Activated naive CD8-positive, alpha-beta T cell treated with anti-CD3 and anti-CD28 coated beads for 36 hours (primary cell): ENCODE data around the gene SCYGR7. TPM values are rescaled to one million over a fixed set of nuclear protein-coding genes. Genes with fewer than 3 reads are reported as not detected.
A peak's percentile ranks its signal among the peaks of the same experiment; 100 is the strongest.

Source experiments
- DNase-seq: peaks from one replicate; pipeline ENCODE4 v3.0.0; 2021
- H3K27ac Mint-ChIP-seq: one replicate; pipeline ENCODE4 v1.8.0; 2022; ENCODE audit warnings: mild to moderate bottlenecking, moderate library complexity, mixed read lengths
- H3K27me3 Mint-ChIP-seq: one replicate; pipeline ENCODE4 v1.8.0; 2022; ENCODE audit warnings: mild to moderate bottlenecking, mixed read lengths
- H3K36me3 Mint-ChIP-seq: one replicate; pipeline ENCODE4 v1.8.0; 2021; ENCODE audit warnings: mild to moderate bottlenecking, mixed read lengths
- H3K4me1 Mint-ChIP-seq: one replicate; pipeline ENCODE4 v1.8.0; 2021; ENCODE audit warnings: mixed read lengths
- H3K4me3 Mint-ChIP-seq: one replicate; pipeline ENCODE4 v1.8.0; 2022; ENCODE audit warnings: mild to moderate bottlenecking, moderate library complexity, mixed read lengths
- H3K9me3 Mint-ChIP-seq: one replicate; pipeline ENCODE4 v1.8.0; 2022; ENCODE audit warnings: mixed read lengths
- total RNA-seq, 2 experiments: library from RNA; stranded (reverse); gene quantifications; one replicate each; pipeline ENCODE4 v1.2.3, GENCODE V29; 2021

Gene SCYGR7
- total RNA-seq, 2 experiments from 2014 or later, result not detected

- Mint-ChIP-seq H3K27me3 (peaks cover 5% of the 10 kb centered on the region), H3K9me3 (no peaks in the 10 kb centered on the region), H3K36me3 (no peaks in the 10 kb centered on the region), H3K27ac (peak overlapping the region; percentile 86), H3K4me3 (no peak overlapping the region), H3K4me1 (peaks cover 23% of the 10 kb centered on the region)
- peak; percentile 14 for DNase-seq
Observed at GRCh38 chr2:227774011-227774624, 46.0 kb downstream of the SCYGR7 start.

GRCh38 chr2:227774895-227775842, 47.0 kb downstream of the SCYGR7 start:
- no peaks in the 10 kb centered on the region for H3K9me3 Mint-ChIP-seq
- peaks cover 5% of the 10 kb centered on the region for H3K27me3 Mint-ChIP-seq
- peaks cover 23% of the 10 kb centered on the region for H3K4me1 Mint-ChIP-seq
- H3K4me3 Mint-ChIP-seq, result peak overlapping the region; percentile 2
- H3K27ac Mint-ChIP-seq, result peak overlapping the region; percentile 86
- no peaks in the 10 kb centered on the region for H3K36me3 Mint-ChIP-seq
- DNase-seq, result no peak

Other genes with a start within 250 kb of the SCYGR7 start
- gene SCYGR2, start 129.4 kb upstream of the SCYGR7 start, total RNA-seq, result not detected
- not detected for gene SCYGR3, start 113.5 kb upstream of the SCYGR7 start, total RNA-seq
- gene SCYGR4, start 110.8 kb upstream of the SCYGR7 start, total RNA-seq, result not detected
- not detected for gene SCYGR5, start 61.5 kb upstream of the SCYGR7 start, total RNA-seq
- gene SLC19A3, start 10.3 kb upstream of the SCYGR7 start, total RNA-seq, result not detected
- gene SCYGR6, start 3.6 kb upstream of the SCYGR7 start, total RNA-seq, result not detected
- gene SCYGR8, start 17.6 kb downstream of the SCYGR7 start, total RNA-seq, result not detected
- 1 to 10 TPM; 3.1 to 4.4 TPM for gene CCL20, start 85.5 kb downstream of the SCYGR7 start, total RNA-seq
- gene DAW1, start 143.3 kb downstream of the SCYGR7 start, total RNA-seq, result not detected